K562 (cell line): Measurements from ENCODE around the gene TCF7. TPM values are rescaled to one million over a fixed set of nuclear protein-coding genes. Genes with fewer than 3 reads are reported as not detected.

Experiments
- BHLHE40 ChIP-seq: IDR thresholded peaks from 2 replicates; pipeline ENCODE4 v1.6.1; 2011; ENCODE audit warnings: low read length, improper control_type of control experiment
- CBX8 ChIP-seq: fragments of 200-600 bp; sonication (generic); IDR thresholded peaks from 2 replicates; pipeline ENCODE4 v1.6.1; 2012; ENCODE audit warnings: borderline replicate concordance, mixed run types, low read depth, mild to moderate bottlenecking, moderate library complexity, mixed read lengths, low read length, control low read depth, inconsistent platforms; ENCODE audit not compliant: poor library complexity, severe bottlenecking; ENCODE audit errors: extremely low read depth
- CREM ChIP-seq: IDR thresholded peaks from 2 replicates; pipeline ENCODE4 v1.6.1; 2014; ENCODE audit warnings: antibody characterized with exemption, low read depth
- ELF1 ChIP-seq: fragments of 200-800 bp; sonication (Bioruptor generic); IDR thresholded peaks from 2 replicates; pipeline ENCODE4 v1.6.1; 2016; ENCODE audit warnings: missing genetic modification characterization, missing compliant biosample characterization
- LCOR ChIP-seq: sonication (generic); formaldehyde crosslinking; IDR thresholded peaks from 2 replicates; pipeline ENCODE4 v1.8.0; 2022; ENCODE audit warnings: mild to moderate bottlenecking, missing genetic modification reagents
- RFX7 ChIP-seq: fragments of 250-450 bp; sonication (Bioruptor Pico); IDR thresholded peaks from 2 replicates; pipeline ENCODE4 v1.5.1; 2021; ENCODE audit warnings: mild to moderate bottlenecking
- SETDB1 ChIP-seq: IDR thresholded peaks from one replicate; pipeline ENCODE4 v1.6.1; 2012; ENCODE audit warnings: low read length, control low read depth, inconsistent platforms
- ZNF174 ChIP-seq: fragments of 250-450 bp; sonication (Bioruptor Pico); IDR thresholded peaks from 2 replicates; pipeline ENCODE4 v1.4.0; 2020; ENCODE audit warnings: mild to moderate bottlenecking
- ZNF184 ChIP-seq: sonication (generic); formaldehyde crosslinking; IDR thresholded peaks from 2 replicates; pipeline ENCODE4 v1.5.0; 2020; ENCODE audit warnings: missing genetic modification reagents
- ZNF274 ChIP-seq: IDR thresholded peaks from 2 replicates; pipeline ENCODE4 v1.6.1; 2011; ENCODE audit warnings: low read depth, mild to moderate bottlenecking, low read length, moderate library complexity, borderline replicate concordance
- polyA plus RNA-seq, 8 experiments: library from polyadenylated mRNA; depleted of rRNA in 4 of 8; stranded (reverse) in 5 of 8; unstranded in 3 of 8; fragments of >200 nt; fragmentation: Nextera tagmentation in 2 of 8; fragmentation: Illumina TruSeq in 1 of 8; extraction: Ambion mirVana in 2 of 8; extraction: Trizol in 1 of 8; gene quantifications; 2 replicates each; pipeline versions ENCODE4 v1.2.1 to v1.2.3, GENCODE V29; 2011 to 2014; ENCODE audit warnings: inconsistent platforms in 1 of 8, missing spikeins in 1 of 8
- total RNA-seq, 7 experiments: library from RNA; depleted of rRNA in 6 of 7; stranded (reverse); fragments of >200 nt in 6 of 7; fragmentation: Illumina TruSeq in 2 of 7; extraction: Trizol in 2 of 7; gene quantifications; 2 replicates each; pipeline versions ENCODE4 v1.2.1 to v1.2.3, GENCODE V29; 2011 to 2021; ENCODE audit warnings: low replicate concordance in 1 of 7
- TF ChIP-seq, protein P1 (sequence below): fragments of 250-450 bp; sonication (Bioruptor Pico); IDR thresholded peaks from 2 replicates; pipeline ENCODE4 v1.4.0; 2020; ENCODE audit warnings: mild to moderate bottlenecking, moderate library complexity
- TF ChIP-seq, protein P2 (sequence below): sonication (generic); formaldehyde crosslinking; IDR thresholded peaks from 2 replicates; pipeline ENCODE4 v1.9.0; 2022; ENCODE audit warnings: mild to moderate bottlenecking, missing genetic modification reagents
- TF ChIP-seq, protein P3 (sequence below): fragments of 250-450 bp; sonication (Bioruptor Pico); IDR thresholded peaks from 2 replicates; pipeline ENCODE4 v1.5.0; 2021
- TF ChIP-seq, protein P4 (sequence below): sonication (generic); formaldehyde crosslinking; IDR thresholded peaks from 2 replicates; pipeline ENCODE4 v1.8.1; 2023; ENCODE audit warnings: mild to moderate bottlenecking, missing genetic modification reagents
- TF ChIP-seq, protein P5 (sequence below): fragments of 200-800 bp; sonication (Bioruptor generic); IDR thresholded peaks from 2 replicates; pipeline ENCODE4 v1.6.1; 2017; ENCODE audit warnings: missing genetic modification characterization, missing compliant biosample characterization

TCF7 gene
- total and polyA plus RNA-seq, 9 of the 15 experiments (the other 6 are each of a cell fraction or from before 2014, with no cell fraction given), result 1.6 to 14.9 (median 4.2) TPM

DNA sequence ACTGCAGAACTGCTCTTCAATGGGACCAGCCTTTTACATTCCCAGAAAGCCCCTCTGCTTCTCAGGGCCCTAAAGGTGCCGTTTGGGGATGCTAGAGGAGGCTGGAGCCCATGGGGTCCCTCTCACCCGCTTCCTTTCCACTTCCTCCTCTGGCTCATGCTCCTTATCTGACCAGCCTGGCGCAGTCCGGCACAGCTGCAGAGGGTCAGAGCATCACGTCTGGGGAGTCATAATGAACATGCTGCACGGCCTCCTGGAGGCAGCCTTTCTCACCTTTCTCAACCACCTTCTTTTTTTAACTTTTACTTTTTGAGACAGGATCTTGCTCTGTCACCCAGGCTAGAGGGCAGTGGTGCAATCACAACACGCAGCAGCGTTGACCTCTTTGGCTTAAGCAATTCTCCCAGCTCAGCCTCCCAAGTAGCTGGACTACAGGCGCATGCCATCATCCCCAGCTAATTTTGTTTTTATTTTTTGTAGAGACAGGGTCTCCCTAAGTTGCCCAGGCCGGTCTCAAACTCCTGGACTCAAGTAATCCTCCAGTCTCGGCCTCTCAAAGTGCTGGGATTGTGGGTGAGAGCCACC, 15.1 kb upstream of the TCF7 start (continued):
- TF ChIP-seq, protein P1, sequence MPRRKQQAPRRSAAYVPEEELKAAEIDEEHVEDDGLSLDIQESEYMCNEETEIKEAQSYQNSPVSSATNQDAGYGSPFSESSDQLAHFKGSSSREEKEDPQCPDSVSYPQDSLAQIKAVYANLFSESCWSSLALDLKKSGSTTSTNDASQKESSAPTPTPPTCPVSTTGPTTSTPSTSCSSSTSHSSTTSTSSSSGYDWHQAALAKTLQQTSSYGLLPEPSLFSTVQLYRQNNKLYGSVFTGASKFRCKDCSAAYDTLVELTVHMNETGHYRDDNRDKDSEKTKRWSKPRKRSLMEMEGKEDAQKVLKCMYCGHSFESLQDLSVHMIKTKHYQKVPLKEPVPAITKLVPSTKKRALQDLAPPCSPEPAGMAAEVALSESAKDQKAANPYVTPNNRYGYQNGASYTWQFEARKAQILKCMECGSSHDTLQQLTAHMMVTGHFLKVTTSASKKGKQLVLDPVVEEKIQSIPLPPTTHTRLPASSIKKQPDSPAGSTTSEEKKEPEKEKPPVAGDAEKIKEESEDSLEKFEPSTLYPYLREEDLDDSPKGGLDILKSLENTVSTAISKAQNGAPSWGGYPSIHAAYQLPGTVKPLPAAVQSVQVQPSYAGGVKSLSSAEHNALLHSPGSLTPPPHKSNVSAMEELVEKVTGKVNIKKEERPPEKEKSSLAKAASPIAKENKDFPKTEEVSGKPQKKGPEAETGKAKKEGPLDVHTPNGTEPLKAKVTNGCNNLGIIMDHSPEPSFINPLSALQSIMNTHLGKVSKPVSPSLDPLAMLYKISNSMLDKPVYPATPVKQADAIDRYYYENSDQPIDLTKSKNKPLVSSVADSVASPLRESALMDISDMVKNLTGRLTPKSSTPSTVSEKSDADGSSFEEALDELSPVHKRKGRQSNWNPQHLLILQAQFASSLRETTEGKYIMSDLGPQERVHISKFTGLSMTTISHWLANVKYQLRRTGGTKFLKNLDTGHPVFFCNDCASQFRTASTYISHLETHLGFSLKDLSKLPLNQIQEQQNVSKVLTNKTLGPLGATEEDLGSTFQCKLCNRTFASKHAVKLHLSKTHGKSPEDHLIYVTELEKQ (CRISPR knock-in tag), result no peak
- TF ChIP-seq, protein P2, sequence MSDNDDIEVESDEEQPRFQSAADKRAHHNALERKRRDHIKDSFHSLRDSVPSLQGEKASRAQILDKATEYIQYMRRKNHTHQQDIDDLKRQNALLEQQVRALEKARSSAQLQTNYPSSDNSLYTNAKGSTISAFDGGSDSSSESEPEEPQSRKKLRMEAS (CRISPR knock-in tag), result peak; percentile 80
- TF ChIP-seq ZNF174, result no peak
- no peak for TF ChIP-seq LCOR (CRISPR knock-in tag)
- TF ChIP-seq ZNF274, result no peak
- 0 out of 2 replicates have a peak, but pooled peaks have one; percentile 27 for TF ChIP-seq BHLHE40
- TF ChIP-seq, protein P3, sequence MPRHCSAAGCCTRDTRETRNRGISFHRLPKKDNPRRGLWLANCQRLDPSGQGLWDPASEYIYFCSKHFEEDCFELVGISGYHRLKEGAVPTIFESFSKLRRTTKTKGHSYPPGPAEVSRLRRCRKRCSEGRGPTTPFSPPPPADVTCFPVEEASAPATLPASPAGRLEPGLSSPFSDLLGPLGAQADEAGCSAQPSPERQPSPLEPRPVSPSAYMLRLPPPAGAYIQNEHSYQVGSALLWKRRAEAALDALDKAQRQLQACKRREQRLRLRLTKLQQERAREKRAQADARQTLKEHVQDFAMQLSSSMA (CRISPR knock-in tag), result no peak
- TF ChIP-seq CBX8, result no peak
- TF ChIP-seq, protein P4, sequence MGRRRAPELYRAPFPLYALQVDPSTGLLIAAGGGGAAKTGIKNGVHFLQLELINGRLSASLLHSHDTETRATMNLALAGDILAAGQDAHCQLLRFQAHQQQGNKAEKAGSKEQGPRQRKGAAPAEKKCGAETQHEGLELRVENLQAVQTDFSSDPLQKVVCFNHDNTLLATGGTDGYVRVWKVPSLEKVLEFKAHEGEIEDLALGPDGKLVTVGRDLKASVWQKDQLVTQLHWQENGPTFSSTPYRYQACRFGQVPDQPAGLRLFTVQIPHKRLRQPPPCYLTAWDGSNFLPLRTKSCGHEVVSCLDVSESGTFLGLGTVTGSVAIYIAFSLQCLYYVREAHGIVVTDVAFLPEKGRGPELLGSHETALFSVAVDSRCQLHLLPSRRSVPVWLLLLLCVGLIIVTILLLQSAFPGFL, result no peak
- TF ChIP-seq SETDB1, result no peak
- no peak for TF ChIP-seq ELF1 (tag)
- 0 out of 2 replicates have a peak, but pooled peaks have one; percentile 10 for TF ChIP-seq CREM
- TF ChIP-seq RFX7, result no peak
- TF ChIP-seq, protein P5, sequence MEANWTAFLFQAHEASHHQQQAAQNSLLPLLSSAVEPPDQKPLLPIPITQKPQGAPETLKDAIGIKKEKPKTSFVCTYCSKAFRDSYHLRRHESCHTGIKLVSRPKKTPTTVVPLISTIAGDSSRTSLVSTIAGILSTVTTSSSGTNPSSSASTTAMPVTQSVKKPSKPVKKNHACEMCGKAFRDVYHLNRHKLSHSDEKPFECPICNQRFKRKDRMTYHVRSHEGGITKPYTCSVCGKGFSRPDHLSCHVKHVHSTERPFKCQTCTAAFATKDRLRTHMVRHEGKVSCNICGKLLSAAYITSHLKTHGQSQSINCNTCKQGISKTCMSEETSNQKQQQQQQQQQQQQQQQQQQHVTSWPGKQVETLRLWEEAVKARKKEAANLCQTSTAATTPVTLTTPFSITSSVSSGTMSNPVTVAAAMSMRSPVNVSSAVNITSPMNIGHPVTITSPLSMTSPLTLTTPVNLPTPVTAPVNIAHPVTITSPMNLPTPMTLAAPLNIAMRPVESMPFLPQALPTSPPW, result no peak
- no peak for TF ChIP-seq ZNF184 (CRISPR knock-in tag)
